Esophagus mucosa (tissue), 1 donor: ENCODE results near the gene ABCA7. TPM values are rescaled to one million over a fixed set of nuclear protein-coding genes. Genes with fewer than 3 reads are reported as not detected.

ENCODE experiments used
- ATAC-seq: fragments of 200-7000 bp; cut with Tn5 transposase; one replicate; pipeline ENCODE4 v1.9.1; 2020
- total RNA-seq: library from RNA; stranded (reverse); gene quantifications from one replicate; pipeline ENCODE4 v1.2.4, GENCODE V29; 2023
- donor health status: DM: yes; HTN: yes; CAD: no.

ABCA7 gene
- total RNA-seq, 1 donor from 2014 or later, result 24.8 TPM

GRCh38 chr19:1089126-1089771 is 49.3 kb downstream of the ABCA7 start:
- ATAC-seq, result no peak

DNA sequence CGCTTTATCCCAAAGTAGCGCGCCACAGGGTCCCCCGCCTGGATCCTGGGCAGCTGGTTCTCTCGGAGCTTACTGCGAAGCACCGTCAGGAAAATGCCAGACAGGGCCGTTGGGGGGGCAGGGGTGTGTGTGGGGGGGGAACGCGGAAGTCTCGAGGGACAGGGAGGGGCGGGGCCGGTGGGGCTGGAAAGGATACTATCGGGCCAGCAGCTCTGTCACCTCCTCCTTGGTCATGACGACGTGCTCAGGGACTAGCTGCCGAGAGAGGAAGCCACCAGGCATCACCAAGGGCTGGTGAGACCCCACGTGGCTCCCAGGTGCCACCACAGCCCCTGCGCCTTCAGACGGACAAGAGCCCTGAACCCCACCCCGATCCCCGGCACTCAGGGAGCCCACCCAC is 50.0 kb downstream of the ABCA7 start:
- no peak for ATAC-seq

DNA sequence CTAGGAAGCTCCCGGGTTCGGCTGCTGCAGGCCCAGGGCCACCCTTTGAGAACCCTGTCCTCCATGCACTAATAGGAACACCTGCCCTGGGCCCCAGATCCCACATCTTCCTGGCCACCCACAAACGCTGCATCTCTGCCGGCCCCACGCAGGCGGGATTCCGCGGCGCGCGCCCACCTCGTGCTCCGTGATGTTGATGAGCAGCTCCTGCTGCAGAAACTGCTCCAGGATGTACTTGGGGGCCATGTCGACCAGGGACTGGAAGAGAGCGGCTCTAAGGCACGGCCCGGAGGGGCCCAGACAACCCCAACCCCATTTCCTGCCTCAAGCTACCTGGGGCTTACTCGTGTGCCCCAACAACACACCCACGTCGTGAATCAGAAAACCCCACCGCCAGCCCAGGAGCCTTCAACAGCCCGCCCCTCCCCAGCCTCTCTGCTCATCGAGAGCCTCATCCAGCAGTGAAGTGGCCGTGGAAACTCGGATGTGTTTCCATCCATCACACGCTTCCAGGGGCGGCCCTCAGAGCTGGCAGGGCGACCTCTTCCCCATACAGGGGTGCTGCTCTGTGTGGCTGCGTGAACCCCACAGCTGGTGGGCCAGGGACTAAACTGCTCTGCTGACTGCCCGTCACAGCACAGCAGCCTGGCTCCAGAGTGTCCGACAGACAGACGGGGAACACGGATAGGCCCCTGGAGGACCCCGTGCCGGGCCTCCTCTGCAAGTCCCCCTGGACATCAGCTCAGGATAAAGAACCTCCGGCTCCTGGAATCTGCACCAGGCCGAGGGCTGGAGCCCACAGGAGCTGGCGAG is 51.0 kb downstream of the ABCA7 start:
- ATAC-seq, result no peak

DNA sequence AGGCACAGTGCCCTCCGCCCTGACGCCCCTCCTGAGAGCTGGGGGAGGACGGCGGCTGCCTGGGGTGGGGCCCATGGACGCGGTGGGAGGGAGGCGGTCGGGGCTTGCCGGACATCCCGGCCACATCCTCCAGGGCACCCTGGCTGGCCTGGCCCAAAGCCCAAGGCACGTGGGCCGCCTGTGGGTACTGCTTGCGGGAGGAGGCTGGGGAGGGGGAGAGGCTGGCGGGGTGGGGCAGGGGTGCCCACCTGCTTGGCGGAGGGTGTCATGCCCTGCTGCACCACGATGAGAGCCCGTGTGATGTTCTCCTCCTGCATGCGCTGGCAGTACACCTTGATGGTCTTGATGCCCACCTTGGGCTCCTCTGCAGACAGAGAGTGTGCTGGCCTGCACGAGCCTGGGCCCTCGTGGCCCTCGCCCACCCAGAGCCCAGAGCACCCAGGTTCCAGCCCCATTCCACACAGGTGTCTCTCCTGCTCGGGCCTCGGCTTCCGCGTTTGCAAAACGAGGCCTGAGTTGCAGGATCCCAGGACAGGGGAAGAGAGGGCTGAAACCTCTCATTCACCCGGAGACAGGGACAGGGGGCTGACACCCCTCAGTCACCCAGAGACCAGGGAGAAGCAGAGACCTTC is 51.8 kb downstream of the ABCA7 start:
- ATAC-seq, result no peak

DNA sequence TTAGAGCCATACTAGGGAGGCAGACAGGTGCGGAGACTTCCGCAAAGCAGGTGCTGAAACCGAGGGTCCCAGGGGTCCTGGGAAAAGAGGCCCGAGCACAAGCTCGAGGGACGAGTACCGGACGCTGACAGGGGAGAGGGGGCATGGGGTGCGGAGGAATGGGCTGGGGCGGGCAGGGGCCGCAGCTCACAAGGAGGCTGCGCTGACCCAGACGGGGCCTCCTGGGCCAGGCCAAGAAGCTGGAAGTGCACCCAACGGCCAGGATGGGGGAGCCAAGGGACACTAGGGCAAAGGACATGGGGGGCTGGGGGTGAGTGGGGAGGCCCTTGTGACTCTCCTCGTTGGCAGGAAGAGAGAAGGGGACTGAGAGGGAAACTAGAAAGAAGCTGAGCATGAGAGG is 53.4 kb downstream of the ABCA7 start:
- ATAC-seq, result no peak

GRCh38 chr19:1093811-1094553 is 54.1 kb downstream of the ABCA7 start:
- ATAC-seq, result no peak

GRCh38 chr19:1094655-1094977 is 54.7 kb downstream of the ABCA7 start:
- no peak for ATAC-seq

DNA sequence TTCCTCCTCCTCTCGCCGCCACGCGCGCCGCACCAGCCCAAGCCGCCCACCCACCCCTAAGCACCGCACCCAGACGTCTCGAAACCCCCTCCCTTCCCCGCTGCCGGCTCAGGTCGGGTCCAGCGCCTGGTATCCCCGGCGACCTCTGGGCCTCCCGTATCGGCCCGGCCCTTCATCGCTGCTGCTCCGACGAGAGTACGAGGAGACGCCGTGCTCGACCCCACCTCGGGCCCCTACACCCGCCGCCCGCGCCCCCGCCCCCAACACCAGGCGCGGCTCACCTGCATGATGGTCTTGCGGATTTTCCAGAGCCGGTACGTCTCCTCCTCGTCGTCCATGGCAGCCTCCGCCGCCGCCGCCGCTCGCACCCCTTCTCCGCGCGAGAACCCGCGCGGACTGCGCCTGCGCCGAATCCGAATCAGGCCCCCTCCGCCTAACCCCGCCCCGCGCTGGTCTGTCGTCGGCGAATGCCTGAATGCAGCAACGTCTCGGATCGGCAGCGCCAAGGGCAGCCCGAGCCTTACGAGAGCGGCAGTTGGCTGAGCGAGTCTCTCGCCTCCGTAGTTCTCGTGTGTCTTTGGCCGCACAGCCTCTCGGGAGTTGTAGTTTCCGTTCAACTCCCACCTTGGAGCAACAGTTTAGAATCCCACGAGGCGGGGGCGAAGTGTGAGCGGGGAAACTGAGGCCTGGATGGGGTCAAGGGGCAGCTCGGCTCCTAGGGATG is 55.2 kb downstream of the ABCA7 start, which contains the start of gene POLR2E:
Gene POLR2E, minus strand, starts transcription at position 398 of the 724 bp plus-strand sequence. Its CDS starts 60 bp downstream, at position 338.
- peak; percentile 90 for ATAC-seq

GRCh38 chr19:1097810-1098176 is 57.9 kb downstream of the ABCA7 start:
- ATAC-seq, result no peak

GRCh38 chr19:1098177-1099051 is 58.5 kb downstream of the ABCA7 start:
- peak; percentile 12 for ATAC-seq

- ATAC-seq, result no peak
Measured at GRCh38 chr19:1101337-1101698, 61.4 kb downstream of the ABCA7 start.

GRCh38 chr19:1102407-1103131 is 62.7 kb downstream of the ABCA7 start:
- ATAC-seq, result peak; percentile 20

DNA sequence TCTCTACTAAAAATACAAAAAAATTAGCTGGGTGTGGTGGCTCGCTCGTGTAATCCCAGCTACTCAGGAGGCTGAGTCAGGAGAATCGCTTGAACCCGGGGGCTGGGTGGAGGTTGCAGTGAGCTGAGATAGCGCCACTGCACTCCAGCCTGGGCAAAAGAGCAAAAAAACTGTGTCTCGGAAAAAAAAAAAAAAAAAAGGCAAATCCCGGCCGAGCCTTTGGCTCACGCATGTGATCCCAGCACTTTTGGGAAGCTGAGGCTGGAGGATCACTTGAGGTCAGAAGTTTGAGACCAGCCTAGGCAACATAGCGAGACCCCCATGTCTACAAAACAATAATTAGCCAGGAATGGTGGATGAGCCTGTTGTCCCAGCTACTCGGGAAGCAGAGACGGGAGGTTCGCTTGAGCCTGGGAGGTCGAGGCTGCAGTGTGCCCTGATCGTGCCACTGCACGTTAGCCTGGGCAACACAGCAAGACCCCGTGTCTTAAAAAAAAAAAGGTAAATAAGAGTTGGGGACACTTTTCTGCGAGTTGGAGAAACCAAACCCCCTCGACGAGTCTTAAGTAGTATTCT is 63.3 kb downstream of the ABCA7 start:
- ATAC-seq, result no peak

GRCh38 chr19:1103708-1104310 is 63.9 kb downstream of the ABCA7 start, which contains the start of gene GPX4:
GPX4 (plus strand) TSS chr19:1103994; CDS start chr19:1104044, 50 bp downstream.
- peak; percentile 77 for ATAC-seq

DNA sequence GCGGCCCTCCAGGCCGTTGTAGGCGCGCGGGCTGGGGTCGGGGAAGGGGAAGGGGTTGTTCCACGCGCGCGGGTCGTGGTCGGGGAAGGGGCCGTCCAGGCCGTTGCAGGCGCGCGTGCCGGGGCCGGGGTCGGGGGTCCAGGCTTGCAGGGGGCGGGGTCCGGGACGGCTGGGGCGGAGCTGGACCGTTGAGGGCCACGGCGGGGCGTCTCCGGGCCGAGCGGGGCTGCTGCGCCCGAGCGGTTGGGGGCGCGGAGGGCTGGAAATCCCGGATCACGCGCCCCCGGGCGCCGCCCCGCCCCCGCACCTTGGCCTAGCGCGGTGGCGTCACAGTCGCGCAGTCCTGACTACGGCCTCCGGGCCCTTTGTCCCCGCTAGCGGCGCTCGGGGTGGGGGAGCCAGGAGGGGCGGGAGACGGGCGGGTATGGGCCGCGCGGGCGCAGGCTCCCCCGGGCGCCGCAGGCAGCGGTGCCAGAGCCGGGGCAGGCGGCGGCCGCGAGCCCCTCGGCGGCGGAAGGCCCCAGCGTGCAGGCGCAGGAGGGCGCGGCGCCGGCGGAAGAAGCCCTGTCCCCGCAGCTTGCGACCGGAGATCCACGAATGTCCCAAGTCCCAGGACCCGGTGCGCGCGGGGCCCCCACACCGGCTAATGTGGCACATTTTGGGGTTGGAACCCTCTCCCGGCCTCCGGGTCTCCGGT is 64.6 kb downstream of the ABCA7 start:
- peak; percentile 39 for ATAC-seq

DNA sequence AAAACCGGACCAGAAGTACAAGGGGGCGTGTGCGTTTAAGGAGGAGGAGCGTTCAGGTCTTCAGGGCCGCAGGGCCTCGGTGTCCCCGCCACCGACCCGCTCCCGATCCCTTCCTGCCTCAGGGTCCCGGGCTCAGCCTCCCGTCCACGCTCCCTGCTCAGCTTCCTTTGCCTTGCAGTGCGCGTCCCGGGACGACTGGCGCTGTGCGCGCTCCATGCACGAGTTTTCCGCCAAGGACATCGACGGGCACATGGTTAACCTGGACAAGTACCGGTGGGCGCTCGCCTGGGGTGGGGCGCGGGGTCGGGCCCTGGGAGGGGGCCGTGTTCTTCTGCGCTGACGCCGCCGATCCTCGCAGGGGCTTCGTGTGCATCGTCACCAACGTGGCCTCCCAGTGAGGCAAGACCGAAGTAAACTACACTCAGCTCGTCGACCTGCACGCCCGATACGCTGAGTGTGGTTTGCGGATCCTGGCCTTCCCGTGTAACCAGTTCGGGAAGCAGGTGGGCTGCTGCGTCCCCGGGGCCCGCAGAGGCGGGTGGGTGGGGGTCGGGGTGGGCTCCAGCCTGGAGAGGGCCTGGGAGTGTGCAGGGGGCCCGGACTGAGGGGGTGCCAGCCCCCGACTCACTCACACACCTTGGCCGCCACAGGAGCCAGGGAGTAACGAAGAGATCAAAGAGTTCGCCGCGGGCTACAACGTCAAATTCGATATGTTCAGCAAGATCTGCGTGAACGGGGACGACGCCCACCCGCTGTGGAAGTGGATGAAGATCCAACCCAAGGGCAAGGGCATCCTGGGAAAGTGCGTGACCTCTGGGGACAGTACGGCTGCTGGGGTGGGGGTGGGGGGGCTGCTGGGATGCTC is 65.3 kb downstream of the ABCA7 start:
- no peak for ATAC-seq

DNA sequence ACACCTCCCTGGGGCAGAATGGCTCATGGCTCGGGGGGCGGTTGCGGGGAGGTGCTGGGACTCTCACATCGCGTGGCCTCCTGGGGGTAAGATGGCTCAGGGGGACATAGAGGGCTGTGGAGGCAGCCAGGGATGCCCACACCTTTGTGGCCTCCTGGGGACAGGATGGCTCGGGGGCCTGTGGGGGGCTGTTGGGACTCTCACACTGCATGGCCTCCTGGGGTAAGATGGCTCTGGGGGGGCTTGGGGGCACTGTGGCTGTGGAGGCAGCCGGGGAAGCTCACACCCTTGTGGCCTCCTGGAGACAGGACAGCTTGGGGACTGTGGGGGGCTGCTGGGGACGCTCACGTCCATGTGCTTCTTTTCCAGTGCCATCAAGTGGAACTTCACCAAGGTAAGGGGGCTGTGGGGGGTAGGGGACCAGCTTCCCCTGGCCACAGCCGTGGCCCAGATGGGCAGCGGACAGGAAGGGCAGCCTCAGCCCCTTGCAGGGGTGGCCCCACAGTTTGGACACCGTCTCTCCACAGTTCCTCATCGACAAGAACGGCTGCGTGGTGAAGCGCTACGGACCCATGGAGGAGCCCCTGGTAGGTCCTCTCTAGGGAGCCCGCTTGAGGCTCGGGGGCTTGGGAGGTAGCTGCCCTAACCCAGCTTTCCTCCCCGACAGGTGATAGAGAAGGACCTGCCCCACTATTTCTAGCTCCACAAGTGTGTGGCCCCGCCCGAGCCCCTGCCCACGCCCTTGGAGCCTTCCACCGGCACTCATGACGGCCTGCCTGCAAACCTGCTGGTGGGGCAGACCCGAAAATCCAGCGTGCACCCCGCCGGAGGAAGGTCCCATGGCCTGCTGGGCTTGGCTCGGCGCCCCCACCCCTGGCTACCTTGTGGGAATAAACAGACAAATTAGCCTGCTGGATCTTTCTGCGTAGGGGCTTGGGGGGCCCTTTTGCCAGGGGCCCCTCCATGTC is 66.2 kb downstream of the ABCA7 start:
- ATAC-seq, result no peak
